H1 (cell line): ENCODE data around the gene NDUFAF8. TPM values are rescaled to one million over a fixed set of nuclear protein-coding genes. Genes with fewer than 3 reads are reported as not detected.

ENCODE experiments used
- CTCF ChIA-PET: fragments of 300-600 bp; sonication (Branson Sonifier 250); formaldehyde crosslinking; loops from one replicate; lab custom pipeline; 2021; ENCODE audit not compliant: partially characterized antibody; lab: Charles Lee
- POLR2A ChIA-PET: fragments of 300-600 bp; sonication (Branson Sonifier 250); formaldehyde crosslinking; loops from one replicate; lab custom pipeline; 2021; ENCODE audit warnings: inconsistent platforms; ENCODE audit not compliant: partially characterized antibody; lab: Charles Lee
- DNase-seq, 2 experiments: peaks; one replicate each; pipeline versions ENCODE4 v3.0.0 to v3.0.0-alpha.2; 2010 to 2022; ENCODE audit warnings: low spot score in 2 of 2, low read depth in 1 of 2, mixed read lengths in 1 of 2
- FAIRE-seq: peaks from 2 replicates; lab custom pipeline; 2011; peaks lifted over from hg19 to GRCh38; lab: Jason Lieb, UNC
- H2AFZ ChIP-seq: 2 replicates; pipeline ENCODE4 v1.8.1; 2012; ENCODE audit warnings: low read length, inconsistent platforms
- H2AK5ac ChIP-seq: 2 replicates; pipeline ENCODE4 v1.6.1; 2013; ENCODE audit warnings: low read depth, low read length
- H2BK120ac ChIP-seq: replicated peaks from 2 replicates; pipeline ENCODE3; 2013; ENCODE audit warnings: low read depth, low read length, inconsistent platforms
- H2BK12ac ChIP-seq: 2 replicates; pipeline ENCODE4 v1.6.1; 2013; ENCODE audit warnings: low read depth, low read length
- H2BK15ac ChIP-seq: 2 replicates; pipeline ENCODE4 v1.6.1; 2013; ENCODE audit warnings: low read length
- H2BK20ac ChIP-seq: 2 replicates; pipeline ENCODE4 v1.6.1; 2013; ENCODE audit warnings: low read length
- H2BK5ac ChIP-seq: 2 replicates; pipeline ENCODE4 v1.6.1; 2013; ENCODE audit warnings: low read depth, low read length
- H3K14ac ChIP-seq: 2 replicates; pipeline ENCODE4 v1.6.1; 2013; ENCODE audit warnings: inconsistent platforms; ENCODE audit not compliant: insufficient read length
- H3K18ac ChIP-seq: 2 replicates; pipeline ENCODE4 v1.6.1; 2013; ENCODE audit warnings: low read length; ENCODE audit errors: extremely low read depth
- H3K23ac ChIP-seq: 2 replicates; pipeline ENCODE4 v1.6.1; 2013; ENCODE audit warnings: inconsistent platforms; ENCODE audit not compliant: insufficient read length
- H3K23me2 ChIP-seq: 2 replicates; pipeline ENCODE4 v1.6.1; 2013; ENCODE audit warnings: low read depth, low read length
- H3K27ac ChIP-seq: 2 replicates; pipeline ENCODE4 v1.6.1; 2011; ENCODE audit warnings: low read depth, low read length, inconsistent platforms
- H3K27me3 ChIP-seq, 4 experiments: replicated peaks in 1 of 4; 1 replicate in 1 of 4; 2 replicates in 3 of 4; pipeline versions ENCODE4 v1.6.1 to v1.8.1; 2011 to 2013; ENCODE audit warnings: low read length in 3 of 4, mild to moderate bottlenecking in 3 of 4, inconsistent platforms in 2 of 4, mixed read lengths in 2 of 4, moderate library complexity in 1 of 4; ENCODE audit not compliant: control insufficient read depth in 3 of 4, insufficient read depth in 3 of 4; ENCODE audit errors: extremely low read depth in 1 of 4
- H3K36me3 ChIP-seq, 4 experiments: 2 replicates each; pipeline versions ENCODE4 v1.6.1 to v1.8.1; 2011 to 2013; ENCODE audit warnings: mild to moderate bottlenecking in 4 of 4, low read length in 3 of 4, moderate library complexity in 2 of 4, control low read depth in 1 of 4, inconsistent platforms in 1 of 4; ENCODE audit not compliant: insufficient read depth in 4 of 4, control insufficient read depth in 2 of 4
- H3K4ac ChIP-seq: replicated peaks from 2 replicates; pipeline ENCODE3; 2013; ENCODE audit warnings: low read length, low read depth, mixed read lengths, inconsistent platforms; ENCODE audit not compliant: insufficient read length
- H3K4me1 ChIP-seq, 4 experiments: replicated peaks in 1 of 4; 1 replicate in 1 of 4; 2 replicates in 3 of 4; pipeline versions ENCODE4 v1.6.1 to v1.8.1; 2011 to 2013; ENCODE audit warnings: low read length in 3 of 4, inconsistent platforms in 2 of 4, mixed read lengths in 1 of 4; ENCODE audit not compliant: insufficient read depth in 4 of 4, control insufficient read depth in 3 of 4
- H3K4me2 ChIP-seq, 2 experiments: 2 replicates each; pipeline versions ENCODE4 v1.6.1 to v1.8.1; 2011 to 2013; ENCODE audit warnings: low read depth in 2 of 2, low read length in 2 of 2, control low read depth in 1 of 2, inconsistent platforms in 1 of 2, mild to moderate bottlenecking in 1 of 2; ENCODE audit not compliant: insufficient read depth in 1 of 2
- H3K4me3 ChIP-seq, 4 experiments: fragments of 200-600, 300-600 bp in 1 of 4; sonication (generic), shearing (Covaris generic), sonication (Bioruptor Twin) in 1 of 4; 2 replicates each; pipeline versions ENCODE4 v1.5.1 to v1.8.1; 2011 to 2016; ENCODE audit warnings: low read length in 4 of 4, low read depth in 3 of 4, control low read depth in 2 of 4, inconsistent platforms in 2 of 4, mild to moderate bottlenecking in 2 of 4, mixed read lengths in 1 of 4, moderate library complexity in 1 of 4; ENCODE audit not compliant: insufficient read depth in 2 of 4; ENCODE audit errors: extremely low read depth in 1 of 4
- H3K56ac ChIP-seq: replicated peaks from 2 replicates; pipeline ENCODE3; 2013; ENCODE audit warnings: low read depth, mild to moderate bottlenecking, mixed read lengths, low read length, inconsistent platforms; ENCODE audit not compliant: insufficient read length
- H3K79me1 ChIP-seq: 2 replicates; pipeline ENCODE4 v1.6.1; 2013; ENCODE audit warnings: low read depth, low read length, control low read depth
- H3K79me2 ChIP-seq, 2 experiments: 2 replicates each; pipeline versions ENCODE4 v1.6.1 to v1.8.1; 2012 to 2013; ENCODE audit warnings: low read length in 2 of 2, mild to moderate bottlenecking in 2 of 2, inconsistent platforms in 1 of 2; ENCODE audit not compliant: insufficient read depth in 2 of 2, control insufficient read depth in 1 of 2
- H3K9ac ChIP-seq, 4 experiments: replicated peaks in 1 of 4; 1 replicate in 1 of 4; 2 replicates in 3 of 4; pipeline versions ENCODE4 v1.6.1 to v1.8.1; 2011 to 2013; ENCODE audit warnings: low read depth in 3 of 4, low read length in 3 of 4, control low read depth in 2 of 4, mild to moderate bottlenecking in 2 of 4, moderate library complexity in 2 of 4, inconsistent platforms in 1 of 4; ENCODE audit errors: extremely low read depth in 1 of 4
- H3K9me3 ChIP-seq, 2 experiments: 2 replicates each; pipeline versions ENCODE4 v1.6.1 to v1.8.1; 2012 to 2013; ENCODE audit warnings: mild to moderate bottlenecking in 2 of 2, moderate library complexity in 2 of 2, control low read depth in 1 of 2, inconsistent platforms in 1 of 2, low read depth in 1 of 2, low read length in 1 of 2, mixed read lengths in 1 of 2; ENCODE audit not compliant: insufficient read depth in 2 of 2
- H4K20me1 ChIP-seq, 2 experiments: replicated peaks in 1 of 2; 2 replicates each; pipeline versions ENCODE3 to v1.8.1; 2011 to 2013; ENCODE audit warnings: inconsistent platforms in 2 of 2, low read length in 2 of 2, mild to moderate bottlenecking in 1 of 2; ENCODE audit not compliant: insufficient read depth in 2 of 2, control insufficient read depth in 1 of 2
- H4K5ac ChIP-seq: 2 replicates; pipeline ENCODE4 v1.6.1; 2013; ENCODE audit warnings: low read length, low read depth, mixed read lengths, inconsistent platforms; ENCODE audit not compliant: insufficient read length
- H4K8ac ChIP-seq: 2 replicates; pipeline ENCODE4 v1.8.0; 2013; ENCODE audit warnings: mild to moderate bottlenecking, moderate library complexity, low read length, inconsistent platforms; ENCODE audit not compliant: insufficient read depth; ENCODE audit errors: extremely low read depth
- H4K91ac ChIP-seq: replicated peaks from 2 replicates; pipeline ENCODE3; 2013; ENCODE audit warnings: low read length, mixed read lengths, inconsistent platforms; ENCODE audit not compliant: insufficient read length
- BRCA1 ChIP-seq: IDR thresholded peaks from 2 replicates; pipeline ENCODE4 v1.6.1; 2012; ENCODE audit warnings: low read depth, low read length, improper control_type of control experiment
- RAD21 ChIP-seq, 2 experiments: IDR thresholded peaks in 1 of 2; conservative IDR thresholded peaks in 1 of 2; 2 replicates each; pipeline ENCODE4 v1.6.1; 2011; ENCODE audit warnings: low read depth in 2 of 2, low read length in 2 of 2, improper control_type of control experiment in 1 of 2, inconsistent platforms in 1 of 2, mild to moderate bottlenecking in 1 of 2, moderate library complexity in 1 of 2
- ZNF274 ChIP-seq: IDR thresholded peaks from 2 replicates; pipeline ENCODE4 v1.7.0; 2012; ENCODE audit warnings: low read length, borderline replicate concordance; ENCODE audit errors: extremely low read depth
- WGBS, 2 experiments: shearing (Covaris generic) in 1 of 2; methylation state at CpG; one replicate each; pipeline versions ENCODE4 v1.1.6 to v1.1.7; 2013 to 2015; ENCODE audit warnings: low lambda C conversion rate in 2 of 2, mixed read lengths in 2 of 2, inconsistent platforms in 1 of 2, low coverage in 1 of 2, missing lambda C conversion rate in 1 of 2; ENCODE audit not compliant: insufficient replicate concordance in 2 of 2, insufficient coverage in 1 of 2, insufficient read length in 1 of 2; ENCODE audit errors: extremely low coverage in 1 of 2, missing lambda C conversion rate in 1 of 2; 5-methylcytosine and 5-hydroxymethylcytosine counted together
- polyA plus RNA-seq, 7 experiments: library from polyadenylated mRNA; depleted of rRNA in 3 of 7; stranded (reverse) in 5 of 7; unstranded in 2 of 7; fragments of >200 nt in 5 of 7; fragments of 200-250 nt in 2 of 7; gene quantifications; 1 replicate in 5 of 7; 2 replicates in 1 of 7; 4 replicates in 1 of 7; pipeline versions ENCODE4 v1.2.1 to v1.2.3, GENCODE V29; 2011 to 2013; ENCODE audit warnings: missing spikeins in 2 of 7, mixed read lengths in 2 of 7
- total RNA-seq: library from RNA; stranded (reverse); fragmentation: NEBNext Ultra II Directional; extraction: Animal tissue kit (Norgen Biotek cat#: 25700); gene quantifications from 2 replicates; pipeline ENCODE4 v1.2.1, GENCODE V29; 2021

The NDUFAF8 gene
- total and polyA plus RNA-seq, 2 of the 8 experiments (the other 6 are each of a cell fraction or from before 2014, with no cell fraction given), result 48.9 to 91.1 TPM

DNA sequence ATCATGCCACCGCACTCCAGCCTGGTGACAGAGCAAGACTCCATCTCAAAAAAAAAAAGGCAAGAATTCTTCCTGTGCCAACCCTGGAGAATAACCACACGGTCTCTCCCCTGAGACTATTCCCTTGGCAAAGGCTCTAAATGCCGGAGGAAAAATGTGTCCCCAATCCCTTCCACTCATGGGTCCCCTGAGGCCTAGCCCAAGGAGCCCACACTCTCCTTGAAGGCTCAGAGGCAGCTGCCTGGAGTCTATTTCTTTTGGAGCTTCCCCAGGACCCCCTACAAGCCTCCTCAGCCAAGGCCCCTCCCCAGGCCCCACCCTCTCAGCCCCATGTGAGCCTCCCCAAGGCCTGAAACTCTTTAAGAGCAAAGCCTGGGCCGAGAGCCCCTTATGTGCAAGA, 33.0 kb upstream of the NDUFAF8 start:
- Histone ChIP-seq H3K18ac (no peak overlapping the region), H2BK15ac (no peak overlapping the region), H3K56ac (no peak overlapping the region), H3K79me1 (no peaks in the 10 kb centered on the region), H4K20me1 (peaks cover under 1 to 10% of the 10 kb centered on the region in 2 experiments), H3K4me1 (no peaks in the 10 kb centered on the region), H2AK5ac (no peak overlapping the region), H3K23ac (no peak overlapping the region), H3K79me2 (no peaks in the 10 kb centered on the region), H2BK120ac (no peak overlapping the region), H2BK12ac (no peak overlapping the region), H4K91ac (no peak overlapping the region), H3K9me3 (no peaks in the 10 kb centered on the region), H2BK5ac (no peak overlapping the region), H2AFZ (no peak overlapping the region), H3K23me2 (peaks cover 3% of the 10 kb centered on the region; the same call in 1 of the 2 replicates), H3K4ac (no peak overlapping the region), H3K4me2 (no peak overlapping the region), H3K9ac (no peak overlapping the region), H3K36me3 (peaks cover 0 to 3% (median 0%) of the 10 kb centered on the region in 4 experiments; a peak in 3 of 8 replicates), H3K27ac (no peak overlapping the region), H2BK20ac (no peak overlapping the region), H3K4me3 (no peak overlapping the region), H3K27me3 (no peaks in the 10 kb centered on the region), H4K8ac (no peak overlapping the region), H4K5ac (no peak overlapping the region), H3K14ac (no peak overlapping the region)
- no peak for TF ChIP-seq BRCA1
- no peak for TF ChIP-seq ZNF274
- TF ChIP-seq RAD21 (IDR thresholded peaks at IDR 0.05 in 1 of 2, conservative IDR thresholded peaks at IDR 0.05 in 1 of 2; ENCODE audit: low read depth in 2 of 2, low read length in 2 of 2), result no peak
- ChIA-PET CTCF (interaction anchor here (1.1 to 1.3 kb wide), 4 partner anchors 32 to 183 kb away, joined by 3 read pairs; no protein-coding TSS in a partner anchor), POLR2A (interaction anchor here (0.6 to 1.2 kb wide), 2 partner anchors 17 to 599 kb away, joined by 3 read pairs; partner anchors contain the start of gene CEP131)
- DNase-seq, result no peak
- 100% methylated on average over 4 of the region's 4 CpGs; no CpG with 5 or more reads in 1 of the 2 experiments for WGBS, 2 experiments
- FAIRE-seq, result no peak
